ENCODE results near the gene ZMYM1. TPM values are rescaled to one million over a fixed set of nuclear protein-coding genes. Genes with fewer than 3 reads are reported as not detected.
"Not testable (repeated sequence)": the region's sequence is repeated elsewhere in the genome, so short reads cannot be mapped to it uniquely, and the experiment has no call there.

ZMYM1 gene
- 32.6 TPM for total RNA-seq

DNA sequence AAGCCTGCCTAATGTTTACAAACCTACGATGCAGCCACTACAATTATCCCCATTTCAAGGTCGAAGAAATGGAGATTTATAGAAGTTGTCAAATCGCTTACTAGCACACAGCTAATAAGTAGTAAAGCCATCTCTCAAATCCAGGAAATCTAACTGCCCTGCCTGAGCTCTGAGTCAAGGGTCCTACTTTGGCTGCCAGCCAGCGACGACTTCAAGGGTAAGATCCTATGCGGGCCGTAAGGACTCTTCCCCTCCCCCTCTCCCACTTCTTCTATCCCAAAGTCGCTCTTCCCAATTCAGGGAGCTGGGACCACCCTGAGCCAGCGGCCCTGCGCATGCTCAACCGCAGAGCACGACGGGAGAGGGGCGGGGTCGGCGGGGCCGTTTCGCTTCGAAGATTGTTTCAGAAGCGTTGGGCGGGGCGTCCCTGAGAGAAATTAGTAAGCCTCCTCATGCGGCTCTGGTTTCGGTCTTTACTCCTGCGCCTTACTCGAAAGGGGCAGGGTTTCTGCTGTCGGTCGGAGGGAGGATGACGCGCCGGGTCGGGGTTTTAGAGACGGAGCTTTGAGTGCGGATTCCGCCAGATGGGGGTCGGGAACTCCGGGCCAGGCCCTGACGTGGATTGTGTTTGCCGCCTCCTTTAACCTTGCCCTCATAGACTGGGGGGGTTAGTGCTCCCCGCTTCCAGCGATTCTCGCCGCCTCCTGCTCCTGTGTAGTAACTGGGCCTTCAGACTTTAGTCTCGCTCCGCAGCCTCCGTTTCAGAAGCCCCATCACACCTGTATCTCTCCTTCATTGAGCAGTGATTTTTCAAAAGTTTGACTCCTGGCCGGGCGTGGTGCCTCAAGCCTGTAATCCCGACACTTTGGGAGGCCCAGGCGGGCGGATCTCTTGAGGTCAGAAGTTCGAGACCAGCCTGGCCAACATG lies at the start of gene ZMYM1:
Gene ZMYM1, plus strand, starts transcription at position 383 of the 928 bp plus-strand sequence. CDS start 14,603 bp downstream, outside the sequence.
- FAIRE-seq (no peak), DNase-seq (ENCODE audit: low spot score in 2 of 2) (peak; percentile 60 to 78)

DNA sequence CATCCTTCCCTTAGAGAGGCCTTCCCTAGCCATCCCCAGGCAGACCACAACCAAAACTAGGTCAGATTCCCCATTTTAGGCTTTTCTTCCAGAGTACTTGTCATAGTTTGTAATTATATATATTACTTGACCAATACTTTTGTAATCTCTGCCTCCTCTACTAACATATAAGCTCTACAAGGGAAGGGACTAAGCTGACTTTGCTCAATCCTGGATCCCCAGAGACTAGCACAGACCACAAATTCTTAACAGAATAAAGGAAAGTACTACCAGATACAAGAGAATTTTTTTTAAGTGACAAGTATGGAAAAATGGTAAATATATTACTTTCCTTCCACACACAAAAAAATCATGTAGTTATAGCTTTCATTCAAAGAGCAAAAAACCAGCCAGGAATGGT lies 49.4 kb upstream of the ZMYM1 start:
- DNase-seq (ENCODE audit: low spot score in 2 of 2) (no peak), FAIRE-seq (no peak)

DNA sequence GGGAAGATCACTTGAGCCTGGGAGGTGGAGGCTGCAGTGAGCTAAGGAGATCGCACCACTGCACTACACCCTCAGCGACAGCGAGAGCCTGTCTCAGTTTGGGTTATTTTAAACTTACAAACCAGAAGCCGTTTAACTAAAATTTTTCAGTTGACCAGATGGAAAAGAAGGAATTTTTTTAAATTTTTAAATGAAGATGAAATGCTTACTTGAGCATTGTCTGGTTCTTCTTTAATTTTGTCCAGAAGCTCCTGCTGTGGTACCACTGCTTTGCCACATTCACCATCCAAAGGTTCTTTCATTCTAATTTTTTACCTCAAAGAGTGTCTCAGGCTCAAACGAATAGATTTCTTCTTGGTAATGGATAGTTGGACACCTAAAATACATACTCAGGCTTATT lies 48.8 kb upstream of the ZMYM1 start:
- DNase-seq (ENCODE audit: low spot score in 2 of 2) (no peak), FAIRE-seq (no peak)

DNA sequence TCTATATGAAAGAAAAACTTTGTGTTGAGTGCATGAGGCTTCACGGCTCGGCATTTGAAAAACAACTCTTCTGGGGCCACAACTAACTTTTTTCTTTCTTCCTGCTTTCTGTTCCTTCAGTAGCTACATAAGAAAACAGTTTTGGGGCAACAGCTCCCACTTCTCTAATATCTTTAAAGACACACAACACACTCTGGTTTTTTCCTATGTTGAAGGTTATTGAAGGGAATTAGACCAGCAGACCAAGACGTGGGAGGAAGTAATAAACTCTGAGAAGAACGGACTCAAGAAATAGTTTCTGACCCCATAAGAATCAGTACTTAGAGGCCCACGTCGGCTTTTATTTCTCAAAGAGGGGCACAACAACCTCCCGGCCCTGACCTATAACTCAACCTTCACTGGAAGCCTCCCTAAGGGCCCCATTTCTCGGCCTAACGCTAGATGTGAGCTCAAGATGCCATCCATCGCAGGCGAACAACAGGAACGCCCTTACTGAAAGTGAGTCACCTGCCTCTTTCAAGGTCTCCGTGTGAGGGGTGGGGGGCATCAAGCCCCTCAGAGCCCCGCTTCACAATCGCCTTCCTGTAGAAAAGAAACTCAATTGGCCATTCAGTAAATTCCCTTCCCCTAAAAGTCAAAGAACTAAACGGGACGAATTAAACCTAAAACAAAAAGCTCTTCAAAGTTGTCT lies 48.3 kb upstream of the ZMYM1 start:
- FAIRE-seq (no peak), DNase-seq (ENCODE audit: low spot score in 2 of 2) (peak; percentile 21 to 41)

DNA sequence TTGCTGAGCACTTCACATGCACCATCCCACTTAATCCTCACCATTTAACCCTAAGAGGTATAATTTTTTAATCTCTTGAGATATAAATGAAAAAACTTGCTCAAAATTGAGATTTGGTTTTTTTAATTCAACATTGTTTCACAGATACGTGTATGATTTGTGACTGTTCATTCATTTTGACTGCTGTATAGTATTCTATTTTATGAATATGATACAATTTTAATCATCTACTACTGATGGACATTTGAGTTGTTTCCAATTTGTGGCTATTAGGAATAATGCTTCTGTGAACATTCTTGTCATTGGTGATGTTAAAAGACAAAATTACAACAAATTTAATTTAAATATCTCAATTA lies 46.8 kb upstream of the ZMYM1 start:
- FAIRE-seq (no peak), DNase-seq (ENCODE audit: low spot score in 2 of 2) (no peak)

DNA sequence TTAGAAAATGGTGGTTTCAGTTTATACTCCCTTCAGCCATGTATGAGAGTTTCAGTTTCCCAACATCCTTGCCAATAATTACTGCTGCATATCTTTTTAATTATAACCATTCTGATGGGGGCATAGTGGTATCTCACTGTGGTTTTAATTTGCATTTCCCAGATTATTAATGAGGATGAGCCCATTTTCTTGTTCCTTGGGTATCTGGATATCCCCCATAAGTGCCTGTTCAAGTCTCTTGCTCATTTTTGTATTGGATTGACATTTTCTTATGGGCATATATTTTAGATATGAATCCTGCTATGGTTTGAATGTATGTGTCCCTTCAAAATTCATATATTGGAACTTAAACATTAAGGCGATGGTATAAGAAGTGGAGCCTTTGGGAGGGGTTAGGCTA lies 45.8 kb upstream of the ZMYM1 start:
- FAIRE-seq, result no peak
- no peak for DNase-seq (ENCODE audit: low spot score in 2 of 2)

DNA sequence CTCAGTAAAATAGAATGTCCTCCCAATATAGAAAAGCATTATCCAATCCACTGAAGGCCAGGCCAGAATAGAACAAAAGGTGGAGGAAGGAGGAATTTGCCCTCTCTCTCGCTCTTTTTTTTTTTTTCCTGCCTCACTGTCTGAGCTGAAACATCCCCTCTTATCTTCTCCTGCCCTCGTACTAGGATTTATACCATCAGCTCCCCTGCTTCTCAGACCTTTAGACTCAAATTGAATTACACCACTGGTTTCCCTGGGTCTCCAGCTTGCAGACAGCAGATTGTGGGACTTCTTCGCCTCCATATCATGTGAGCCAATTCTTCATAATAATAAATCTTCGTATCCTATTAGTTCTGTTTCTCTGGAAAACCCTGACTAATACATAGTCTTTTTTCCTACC lies 42.6 kb upstream of the ZMYM1 start:
- FAIRE-seq (no peak), DNase-seq (ENCODE audit: low spot score in 2 of 2) (no peak)

DNA sequence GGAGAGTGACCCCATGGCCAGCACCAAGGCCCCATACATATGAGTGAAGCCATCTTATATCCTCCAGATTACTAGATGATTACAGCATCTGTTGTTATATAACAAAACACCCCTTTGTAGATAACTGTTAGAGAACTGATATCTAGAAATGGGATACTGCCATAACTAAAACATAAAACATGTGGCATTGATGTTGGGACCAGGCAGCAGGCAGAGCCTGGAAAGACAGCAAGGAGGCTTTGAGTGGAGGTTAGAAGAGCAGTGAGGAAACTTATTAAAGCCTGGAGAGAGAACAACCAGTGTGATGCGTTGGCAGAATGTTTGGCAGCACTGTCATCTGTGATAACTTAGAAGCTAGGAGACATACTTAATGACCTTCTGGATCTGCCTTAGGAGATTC lies 42.0 kb upstream of the ZMYM1 start:
- FAIRE-seq (no peak), DNase-seq (ENCODE audit: low spot score in 2 of 2) (no peak)

DNA sequence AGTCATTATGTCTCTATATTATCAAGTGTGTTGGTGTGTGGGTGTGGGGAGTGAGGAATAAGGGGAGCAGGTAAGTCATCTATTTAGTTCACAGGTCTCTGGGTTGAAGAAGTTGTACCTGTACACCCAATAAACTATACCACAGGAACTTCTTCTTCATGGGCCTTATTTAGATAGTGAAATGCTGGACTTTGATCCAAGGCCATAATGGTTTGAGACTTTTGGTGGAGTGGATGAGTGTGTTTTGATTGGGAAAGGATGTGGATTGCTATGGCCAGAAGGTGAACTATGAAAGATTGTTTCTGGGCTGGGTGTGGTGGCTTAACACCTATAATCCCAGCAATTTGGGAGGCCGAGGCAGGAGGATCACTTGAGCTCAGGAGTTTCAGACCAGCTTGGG lies 40.5 kb upstream of the ZMYM1 start:
- DNase-seq (ENCODE audit: low spot score in 2 of 2) (no peak), FAIRE-seq (no peak)

DNA sequence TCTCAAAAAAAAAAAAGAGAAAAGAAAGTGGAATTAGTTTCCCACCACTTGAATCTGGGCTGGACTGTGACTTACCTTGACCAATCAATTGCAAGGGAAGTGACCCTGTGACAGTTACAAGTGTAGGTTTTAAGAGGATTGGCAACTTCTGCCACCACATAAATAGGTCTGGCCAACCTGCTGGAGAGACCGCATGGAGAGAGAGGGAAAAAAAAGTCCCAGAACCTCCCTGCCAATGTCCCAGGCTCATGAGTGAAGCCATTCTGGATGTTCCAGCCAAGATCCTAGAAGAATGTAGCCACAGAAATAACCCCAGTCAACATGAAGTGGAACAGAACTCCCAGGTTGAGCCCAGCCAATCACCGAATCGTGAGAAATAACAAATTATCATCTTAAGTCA lies 35.7 kb upstream of the ZMYM1 start:
- FAIRE-seq, result no peak

DNA sequence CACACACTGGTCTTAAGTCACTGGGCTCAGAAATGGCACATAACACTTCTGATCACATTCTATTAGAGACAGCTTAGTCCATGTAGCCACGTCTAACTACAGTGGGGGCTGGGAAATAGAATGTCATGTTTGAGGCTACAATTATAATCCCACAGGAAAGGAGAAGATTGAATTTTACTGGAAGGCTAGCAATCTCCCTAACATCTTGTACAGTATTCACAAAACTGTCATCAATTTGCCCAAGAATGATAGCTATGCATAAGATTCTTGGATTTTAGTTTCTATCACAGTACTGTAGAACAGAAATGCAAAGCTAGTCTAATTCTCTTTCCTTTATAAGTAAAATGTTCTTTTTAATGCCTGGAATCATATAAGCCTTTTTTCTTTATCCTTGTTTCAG lies 34.8 kb upstream of the ZMYM1 start:
- FAIRE-seq, result no peak
- DNase-seq (ENCODE audit: low spot score in 2 of 2), result no peak

More for the DNA sequence above, 35.7 kb upstream of the ZMYM1 start:
- no peak for DNase-seq (ENCODE audit: low spot score in 2 of 2)

DNA sequence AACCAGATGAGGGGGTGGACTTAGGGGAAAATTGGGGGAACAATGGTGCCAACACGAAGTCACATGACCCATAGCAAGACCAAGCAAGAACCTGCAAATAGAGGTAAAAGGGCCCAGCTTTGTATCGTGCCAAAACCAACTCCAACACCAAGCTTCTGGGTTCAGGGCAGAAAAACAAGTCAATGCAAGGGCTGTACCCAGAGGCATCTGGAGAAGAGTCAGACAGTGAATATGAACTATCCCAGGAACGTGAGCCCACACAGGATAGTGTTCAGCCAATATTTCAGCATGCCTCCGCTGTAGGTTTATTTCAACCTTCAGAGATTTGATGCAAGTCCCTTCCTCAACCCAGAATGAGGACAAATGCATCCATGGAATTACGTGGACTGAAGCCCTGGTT lies 32.5 kb upstream of the ZMYM1 start:
- FAIRE-seq, result no peak

DNA sequence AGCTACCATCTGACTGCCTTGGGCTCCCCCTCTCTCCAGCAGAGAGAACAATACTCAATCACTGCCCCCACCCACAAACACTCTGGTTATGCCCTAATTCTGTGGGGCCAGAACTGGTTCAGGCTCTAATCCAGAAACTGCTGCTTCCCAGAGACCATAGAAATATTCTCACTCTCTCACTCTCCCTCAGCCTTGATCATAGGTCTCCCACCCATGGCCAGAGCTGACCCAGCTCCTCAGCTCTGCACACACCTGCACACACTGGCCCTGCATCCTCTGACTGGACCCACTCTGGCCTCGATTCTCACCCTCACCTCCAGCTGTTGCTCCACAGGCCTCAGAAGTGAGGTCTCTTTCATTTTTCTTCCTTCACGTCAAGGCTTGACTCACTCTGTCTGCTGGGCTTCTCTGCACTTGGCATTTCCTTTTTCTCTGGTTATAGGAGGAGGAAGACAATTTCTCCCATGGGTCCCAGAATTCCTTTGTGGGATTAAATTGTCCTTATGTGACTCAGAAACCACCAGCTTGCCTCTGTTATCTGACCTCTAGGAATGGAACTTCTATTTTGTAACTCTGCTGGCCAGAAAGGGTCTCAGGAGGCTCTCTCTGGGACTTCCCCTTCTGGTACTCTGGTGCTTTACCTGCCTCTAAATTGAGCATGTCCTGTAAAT lies 31.9 kb upstream of the ZMYM1 start:
- DNase-seq (ENCODE audit: low spot score in 2 of 2) (no peak), FAIRE-seq (no peak)

More for the DNA sequence above, 32.5 kb upstream of the ZMYM1 start:
- no peak for DNase-seq (ENCODE audit: low spot score in 2 of 2)

DNA sequence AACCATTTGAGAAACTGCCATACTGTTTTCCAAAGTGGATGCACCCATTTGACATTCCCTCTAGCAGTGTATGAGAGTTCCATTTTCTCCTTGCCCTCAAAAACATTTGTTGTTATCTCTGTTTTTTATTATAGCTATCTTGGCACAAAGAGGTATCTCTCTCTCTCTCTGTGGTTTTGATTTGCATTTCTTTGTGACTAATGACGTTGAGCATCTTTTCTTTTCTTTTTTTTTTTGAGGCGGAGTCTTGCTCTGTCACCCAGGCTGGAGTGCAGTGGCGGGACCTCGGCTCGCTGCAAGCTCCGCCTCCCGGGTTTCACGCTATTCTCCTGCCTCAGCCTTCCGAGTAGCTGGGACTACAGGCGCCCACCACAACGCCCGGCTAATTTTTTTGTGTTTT lies 30.1 kb upstream of the ZMYM1 start:
- no peak for FAIRE-seq

DNA sequence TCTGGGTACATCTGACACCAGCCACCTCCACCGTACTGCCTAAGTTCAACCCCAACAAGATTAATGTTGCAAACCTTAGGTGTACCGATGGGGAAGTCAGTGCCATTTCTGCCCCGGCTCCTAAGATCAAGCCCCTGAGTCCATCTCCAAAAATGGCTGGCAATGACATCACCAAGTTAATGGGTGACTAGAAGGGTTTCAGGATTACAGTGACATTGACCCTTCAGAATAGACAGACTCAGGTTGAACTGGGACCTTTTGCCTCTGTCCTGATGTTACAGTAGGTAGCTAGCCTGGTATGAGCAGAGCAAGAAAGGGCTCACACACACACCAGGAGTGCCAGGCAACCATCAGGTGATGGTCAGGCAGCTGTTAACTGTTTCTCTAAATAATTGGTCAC lies 25.8 kb upstream of the ZMYM1 start:
- DNase-seq (ENCODE audit: low spot score in 2 of 2), result no peak
- FAIRE-seq, result no peak

More for the DNA sequence above, 30.1 kb upstream of the ZMYM1 start:
- DNase-seq (ENCODE audit: low spot score in 2 of 2), result no peak

DNA sequence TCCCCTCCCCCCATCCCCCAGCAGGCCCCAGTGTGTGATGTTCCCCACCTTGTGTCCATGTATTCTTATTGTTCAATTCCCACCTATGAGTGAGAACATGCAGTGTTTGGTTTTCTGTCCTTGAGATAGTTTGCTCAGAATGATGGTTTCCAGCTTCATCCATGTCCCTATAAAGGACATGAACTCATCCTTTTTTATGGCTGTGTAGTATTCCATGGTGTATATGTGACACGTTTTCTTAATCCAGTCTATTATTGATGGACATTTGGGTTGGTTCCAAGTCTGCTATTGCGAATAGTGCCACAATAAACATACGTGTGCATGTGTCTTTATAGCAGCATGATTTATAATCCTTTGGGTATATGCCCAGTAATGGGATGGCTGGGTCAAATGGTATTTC lies 24.9 kb upstream of the ZMYM1 start:
- not testable (repeated sequence) for DNase-seq (ENCODE audit: low spot score in 2 of 2); FAIRE-seq

DNA sequence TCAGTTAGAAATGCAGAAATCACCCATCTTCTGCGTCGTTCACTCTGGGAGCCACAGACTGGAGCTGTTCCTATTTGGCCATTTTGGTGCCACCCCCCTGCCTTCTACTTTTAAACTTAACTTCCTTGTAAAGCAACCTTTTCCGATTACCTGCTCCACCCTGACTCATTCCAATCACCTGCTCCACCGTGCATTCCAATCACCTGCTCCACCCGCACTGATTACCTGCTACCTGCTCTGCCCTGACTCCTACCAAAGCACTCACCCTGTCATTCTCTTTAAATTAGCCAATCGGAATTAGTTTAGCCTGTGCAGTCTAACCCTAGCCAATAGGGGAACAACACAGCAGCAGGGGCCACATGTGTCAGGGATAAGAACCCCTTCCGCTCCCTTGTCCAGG lies 20.9 kb upstream of the ZMYM1 start:
- not testable (repeated sequence) for DNase-seq (ENCODE audit: low spot score in 2 of 2); FAIRE-seq

DNA sequence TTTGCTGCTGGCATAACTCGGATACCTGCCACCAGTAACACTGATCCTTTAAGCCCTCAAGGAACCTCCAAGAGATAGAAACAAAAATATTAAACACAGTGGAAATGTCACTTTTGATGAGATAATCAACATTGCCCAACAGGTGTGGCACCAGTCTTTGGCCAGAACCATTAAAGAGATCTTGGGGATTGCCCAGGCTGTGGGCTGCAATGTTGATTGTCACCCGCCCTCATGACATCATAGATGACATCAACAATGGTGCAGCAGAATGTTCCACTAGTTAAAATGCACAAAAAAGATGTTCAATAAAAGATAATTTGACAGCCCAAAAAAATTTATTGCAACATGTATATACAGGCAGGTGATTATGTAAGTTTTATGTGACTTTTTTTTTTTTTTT lies 20.2 kb upstream of the ZMYM1 start:
- FAIRE-seq, result no peak

DNA sequence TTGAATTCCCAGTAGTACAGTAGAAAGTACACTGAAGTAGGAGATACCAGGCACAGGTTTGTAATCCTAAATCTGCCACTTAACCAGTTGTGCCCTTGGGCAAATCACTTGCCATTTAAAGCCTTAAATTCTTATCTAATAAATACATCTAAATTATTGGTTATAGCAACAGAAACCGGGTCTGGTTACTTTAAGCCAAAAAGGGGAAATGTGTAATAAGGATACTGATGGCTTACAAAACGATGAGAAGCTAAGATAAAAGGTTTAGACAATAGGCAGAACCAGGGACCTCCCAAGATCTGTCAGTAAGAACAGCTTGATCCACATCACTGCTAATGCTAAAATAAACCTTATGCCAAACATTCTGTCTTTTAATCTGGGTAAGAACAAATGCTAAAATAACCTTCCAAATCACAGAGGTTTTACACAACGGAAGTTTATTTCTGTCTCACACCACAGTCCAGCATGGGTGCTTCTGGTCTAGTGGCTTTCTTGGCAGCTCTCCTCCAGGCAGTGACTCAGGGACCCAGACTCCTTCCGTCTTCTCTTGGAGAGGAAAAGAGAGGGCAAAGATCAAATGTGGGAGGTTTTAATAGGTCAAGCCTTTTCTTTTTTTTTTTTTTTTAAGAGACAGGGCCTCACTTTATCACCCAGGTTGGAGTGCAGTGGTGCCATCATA lies 16.5 kb upstream of the ZMYM1 start:
- no peak for FAIRE-seq
- DNase-seq (ENCODE audit: low spot score in 2 of 2), result no peak

More for the DNA sequence above, 20.2 kb upstream of the ZMYM1 start:
- no peak for DNase-seq (ENCODE audit: low spot score in 2 of 2)

DNA sequence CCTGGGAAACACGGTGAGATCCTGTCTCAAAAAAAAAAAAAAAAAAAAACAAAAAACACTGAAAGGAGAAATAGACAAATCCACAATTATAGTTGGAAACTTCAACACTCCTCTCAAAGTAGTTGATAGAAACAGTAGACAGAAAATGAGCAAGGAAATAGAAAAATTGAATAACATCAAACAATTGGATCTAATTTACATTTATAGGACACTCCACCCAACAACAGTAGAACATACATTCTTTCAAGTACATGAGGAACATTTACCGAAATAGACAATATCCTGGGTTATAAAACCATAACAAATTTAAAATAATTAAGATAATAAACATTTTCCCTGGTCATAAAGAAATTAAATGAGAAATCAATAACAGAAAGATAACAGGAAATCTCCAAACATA lies 14.9 kb upstream of the ZMYM1 start:
- no peak for DNase-seq (ENCODE audit: low spot score in 2 of 2)
- FAIRE-seq, result no peak

DNA sequence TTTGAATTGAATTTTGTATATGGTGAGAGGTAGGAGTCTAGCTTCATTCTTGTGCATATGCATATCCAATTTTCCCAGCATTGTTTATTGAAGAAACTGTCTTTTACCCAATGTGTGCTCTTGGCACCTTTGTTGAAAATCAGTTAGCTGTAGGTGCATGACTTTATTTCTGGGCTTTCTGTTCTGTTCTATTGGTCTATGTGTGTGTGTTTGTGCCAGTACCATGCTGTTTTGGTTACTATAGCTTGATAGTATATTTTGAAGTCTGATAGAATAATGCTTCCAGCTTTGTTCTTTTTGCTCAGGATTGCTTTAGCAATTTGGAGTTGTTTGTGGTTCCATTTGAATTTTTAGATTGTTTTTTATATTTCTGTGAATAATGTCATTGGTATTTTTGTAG lies 9.4 kb upstream of the ZMYM1 start:
- FAIRE-seq (no peak), DNase-seq (ENCODE audit: low spot score in 2 of 2) (no peak)

Data from frontal cortex (tissue), 4 donors.